Melanocyte of skin (primary cell): Measurements from ENCODE around the gene NDUFS1. TPM values are rescaled to one million over a fixed set of nuclear protein-coding genes. Genes with fewer than 3 reads are reported as not detected.

ENCODE experiments used
- small RNA-seq, 2 donors: library from RNA; depleted of rRNA; stranded (forward); fragments of <200 nt; gene quantifications; one replicate each; pipeline ENCODE3, GENCODE V24; 2012
- total RNA-seq, 2 donors: library from RNA; depleted of rRNA; stranded (reverse); fragments of >200 nt; gene quantifications; 2 replicates each; pipeline ENCODE4 v1.2.3, GENCODE V29; 2012

Gene NDUFS1
- total RNA-seq: 100 to 1,000 TPM; 123 to 136 TPM

GRCh38 chr2:206159346-206160124 lies at the start of gene NDUFS1, which contains the start of gene EEF1B2:
Gene NDUFS1, minus strand, starts transcription at chr2:206159444. Its CDS starts 5,766 bp downstream, at chr2:206153678.
Gene EEF1B2, plus strand, starts transcription at chr2:206159895. Its CDS starts 85 bp downstream, at chr2:206159980.

DNA sequence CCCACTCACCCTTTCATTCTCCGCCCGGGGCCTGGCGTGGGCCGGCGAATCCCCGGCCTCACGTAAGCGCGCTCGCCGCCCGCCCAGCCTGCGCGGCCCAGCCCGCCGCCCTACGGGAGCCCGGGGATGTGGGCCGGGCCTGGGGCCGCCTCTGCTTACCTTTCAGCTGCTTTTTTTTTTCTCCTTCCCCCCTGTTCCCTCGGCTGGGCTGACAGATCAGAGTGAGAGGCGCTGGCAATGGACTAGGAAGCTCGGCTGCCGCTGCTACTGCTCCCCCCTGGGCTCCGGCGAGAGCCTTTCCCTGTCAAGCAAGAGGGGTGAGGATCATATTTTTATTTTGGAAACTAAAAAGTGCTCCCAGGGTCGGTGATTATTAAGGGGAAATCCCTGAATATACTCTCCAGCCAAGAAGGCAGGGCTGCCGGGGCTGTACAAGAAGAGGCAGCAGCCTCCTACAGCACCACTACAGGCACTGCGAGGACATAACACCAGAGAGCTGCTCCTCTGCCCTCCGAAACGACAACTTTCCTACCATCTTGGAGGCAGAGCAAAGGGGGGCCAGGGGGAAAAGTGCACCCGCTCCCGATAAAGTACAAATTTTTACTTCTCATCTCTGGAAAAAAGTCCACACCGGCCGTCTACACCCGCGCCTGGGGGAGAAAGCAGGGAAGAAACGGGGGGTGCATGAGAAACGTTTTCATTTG lies 73.3 kb downstream of the NDUFS1 start, which contains the start of gene INO80D:
TSS of gene INO80D (minus strand) at position 433 of the 704 bp plus-strand sequence. CDS start 23,158 bp downstream, outside the sequence.

Small RNA genes within 50 kb of the gene (small RNA-seq; reads per million reads assigned to genes)
- gene RF00134: 0 reads per million in 2 donors
- 0 reads per million in 2 donors for gene RF02271
- 0 reads per million in 2 donors for gene SNORA41
- gene SNORD51: 0 to 0.35 reads per million in 2 donors

Other genes with a start within 250 kb of the NDUFS1 start
- gene INO80D, start 73.3 kb downstream of the NDUFS1 start, total RNA-seq: 10 to 100 TPM; 10.3 to 11.7 TPM
- gene EEF1B2, start 451 bp upstream of the NDUFS1 start, total RNA-seq: 100 to 1,000 TPM; 205 to 304 TPM
- gene ZDBF2, start 115.2 kb upstream of the NDUFS1 start, total RNA-seq: 1 to 10 TPM; 3.0 to 5.2 TPM